Hair follicle dermal papilla cell (primary cell): ENCODE data around the gene TEX2. TPM values are rescaled to one million over a fixed set of nuclear protein-coding genes. Genes with fewer than 3 reads are reported as not detected.

Source experiments
- small RNA-seq: library from RNA; depleted of rRNA; stranded (forward); fragments of <200 nt; gene quantifications from one replicate; pipeline ENCODE3, GENCODE V24; 2012
- total RNA-seq: library from RNA; depleted of rRNA; stranded (reverse); fragments of >200 nt; gene quantifications from 2 replicates; pipeline ENCODE4 v1.2.3, GENCODE V29; 2012

The TEX2 gene
- total RNA-seq, result 41.7 and 54.5 TPM in 2 replicates

DNA sequence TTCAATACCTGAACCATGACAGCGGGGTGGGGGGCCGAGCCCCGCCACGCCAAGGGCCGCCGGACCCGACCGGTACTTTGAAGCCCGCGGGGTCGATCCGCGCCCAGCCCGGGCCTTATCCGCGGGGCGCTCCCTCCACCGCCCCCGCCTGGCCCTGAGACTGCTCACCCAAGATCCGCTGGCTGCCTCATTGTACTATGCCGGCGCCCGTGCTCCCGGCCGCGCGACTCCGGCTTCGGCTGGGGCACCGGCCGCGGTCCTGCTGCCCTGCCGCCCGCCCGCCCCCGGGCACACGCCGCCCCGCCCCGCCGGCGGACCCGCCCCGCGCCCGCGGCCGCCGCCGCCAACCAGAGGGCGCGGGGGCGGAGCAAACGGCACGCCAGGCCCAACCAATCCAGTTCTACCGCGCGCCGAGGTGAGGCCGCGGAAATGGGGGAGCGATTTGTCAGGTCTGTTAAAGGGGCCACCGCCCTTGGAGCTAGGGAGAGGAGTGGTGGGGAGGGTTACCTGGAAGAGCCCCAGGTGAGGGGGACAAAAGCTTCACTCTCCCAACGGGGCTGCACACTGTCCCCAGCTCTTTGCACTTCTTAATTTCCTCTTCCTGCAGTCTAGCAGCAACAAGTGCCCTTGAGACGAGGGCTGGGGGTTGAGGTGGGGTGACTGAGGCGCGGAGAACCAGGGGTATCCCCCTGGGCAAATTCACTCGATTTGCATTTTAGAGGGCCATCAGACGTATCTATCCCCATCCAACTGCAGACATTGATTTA lies at the start of gene TEX2:
Gene TEX2 (minus strand): TSS at position 261 of the 767 bp plus-strand sequence. CDS start 49,043 bp downstream, outside the sequence.

DNA sequence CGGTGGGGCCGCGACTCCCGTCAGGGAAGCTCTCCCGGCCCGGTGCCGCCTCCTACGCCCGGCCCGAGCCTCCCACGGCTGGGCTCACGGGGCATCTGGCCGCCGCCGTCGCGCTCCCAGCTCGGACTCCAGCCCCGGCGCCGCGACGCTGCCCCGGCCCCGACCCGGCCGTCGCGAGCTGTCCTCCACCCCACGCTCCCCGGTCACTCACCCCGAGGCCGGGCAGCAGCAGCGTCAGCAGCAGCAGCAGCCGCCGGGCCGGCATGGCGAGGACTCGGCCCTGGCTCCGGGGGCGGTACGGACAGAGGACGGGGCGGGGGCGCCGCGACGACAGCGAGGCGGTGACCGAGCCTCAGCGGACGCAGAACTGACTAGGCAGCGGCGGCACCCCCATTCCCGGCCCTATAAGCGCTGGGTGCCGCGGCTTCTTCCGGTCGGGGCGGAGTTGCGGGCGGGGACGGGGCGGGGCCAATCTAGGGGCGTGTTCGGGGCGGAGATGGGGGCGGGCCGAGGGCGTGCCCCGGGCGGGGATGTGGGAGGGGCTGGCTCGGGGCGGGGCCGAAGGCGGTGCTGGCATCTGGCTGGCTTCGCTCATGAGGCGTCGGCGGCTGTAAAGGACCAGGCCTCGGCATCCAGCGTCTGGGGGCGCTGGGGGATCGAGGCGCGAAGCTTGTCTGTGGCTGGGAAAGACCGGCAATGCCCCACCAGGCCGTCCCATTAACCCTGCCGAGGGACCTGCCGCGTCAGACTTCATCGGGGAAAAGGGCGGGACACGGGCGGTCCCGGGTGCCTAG lies 133.1 kb downstream of the TEX2 start, which contains the start of gene ERN1:
Gene ERN1 (minus strand): TSS at position 380 of the 794 bp plus-strand sequence. CDS start 115 bp downstream, at position 265.

Small RNA genes lying within 50 kb of the gene (small RNA-seq; reads per million reads assigned to genes)
- 6,135 reads per million, percentile 100 among the genes with 10 or more reads in this experiment for gene SNORD104

Other genes starting within 250 kb of the TEX2 start
- 0.73 and 1.5 TPM in 2 replicates for gene ICAM2, start 242.6 kb downstream of the TEX2 start, total RNA-seq
- 8.7 and 11.2 TPM in 2 replicates for gene ERN1, start 133.1 kb downstream of the TEX2 start, total RNA-seq
- gene PECAM1, start 127.6 kb upstream of the TEX2 start, total RNA-seq, result 0.36 and 0.65 TPM in 2 replicates
- 6.5 and 9.8 TPM in 2 replicates for gene MILR1, start 185.9 kb upstream of the TEX2 start, total RNA-seq
- 4.7 and 6.3 TPM in 2 replicates for gene POLG2, start 233.8 kb upstream of the TEX2 start, total RNA-seq
- 379 and 496 TPM in 2 replicates for gene DDX5, start 243.0 kb upstream of the TEX2 start, total RNA-seq
- 26.8 and 33.6 TPM in 2 replicates for gene CEP95, start 243.7 kb upstream of the TEX2 start, total RNA-seq